Sigmoid colon (tissue), 4 donors: ENCODE measurements around the gene PFKL.

Experiments
- CTCF ChIP-seq, 4 experiments: fragments of 450-650 bp in 3 of 4; fragments of 200-600 bp in 1 of 4; IDR thresholded peaks; one replicate each; pipeline ENCODE4 v1.5.1; 2016 to 2019; ENCODE audit warnings: antibody characterized with exemption in 4 of 4, mild to moderate bottlenecking in 3 of 4, moderate library complexity in 2 of 4
- POLR2AphosphoS5 ChIP-seq, 4 donors: sonication (generic); formaldehyde crosslinking; IDR thresholded peaks; one replicate each; pipeline ENCODE4 v1.6.1; 2017; ENCODE audit warnings: antibody characterized with exemption in 4 of 4

- TF ChIP-seq POLR2AphosphoS5 (IDR thresholded peaks at IDR 0.05) (no peak), CTCF (IDR thresholded peaks at IDR 0.05) (no peak)
Observed at GRCh38 chr21:44255511-44255981, 44.3 kb upstream of the PFKL start.
